Right ventricle myocardium inferior (tissue), 1 donor: ENCODE data around the gene ZNF593. TPM values are rescaled to one million over a fixed set of nuclear protein-coding genes. Genes with fewer than 3 reads are reported as not detected.
A peak's percentile ranks its signal among the peaks of the same experiment; 100 is the strongest.

Source experiments
- ATAC-seq: fragments of 200-7000 bp; cut with Tn5 transposase; one replicate; pipeline ENCODE4 v1.9.1; 2020; ENCODE audit warnings: mild to moderate bottlenecking, moderate library complexity
- DNase-seq: peaks from one replicate; pipeline ENCODE4 v3.0.0; 2021; ENCODE audit errors: missing footprints
- intact Hi-C: fragments of 100-400 bp; cut with DNase I; formaldehyde crosslinking; loops from one replicate; pipeline ENCODE4 v1.11.0; 2022
- total RNA-seq: library from RNA; stranded (reverse); fragmentation: NEBNext Ultra II Directional; extraction: Animal tissue kit (Norgen Biotek cat#: 25700); gene quantifications from one replicate; pipeline ENCODE4 v1.2.1, GENCODE V29; 2021
- donor health status: DM: no; HTN: yes; CAD: no; lungs with severe emphysema.

The ZNF593 gene
- total RNA-seq, 1 donor from 2014 or later = 14.9 TPM

GRCh38 chr1:26189331-26189730, 19.6 kb downstream of the ZNF593 start:
- DNase-seq (no peak), ATAC-seq (no peak)
- intact Hi-C loops = no loop called here

GRCh38 chr1:26189751-26190275, 20.1 kb downstream of the ZNF593 start:
- ATAC-seq = no peak
- intact Hi-C loops = no loop called here
- no peak for DNase-seq

GRCh38 chr1:26190373-26190987, 20.8 kb downstream of the ZNF593 start, which contains the start of gene CATSPER4:
CATSPER4 (plus strand) TSS chr1:26190602; CDS start chr1:26190628, 26 bp downstream.
- intact Hi-C loops = no loop called here
- DNase-seq = no peak
- no peak for ATAC-seq

GRCh38 chr1:26191739-26192138, 22.0 kb downstream of the ZNF593 start:
- ATAC-seq (no peak), DNase-seq (no peak)
- intact Hi-C loops = no loop called here

- ATAC-seq (no peak), DNase-seq (no peak)
- intact Hi-C loops = no loop called here
These were observed 26.1 kb downstream of the ZNF593 start for GRCh38 chr1:26195805-26196204.

GRCh38 chr1:26197301-26197700, 27.6 kb downstream of the ZNF593 start:
- DNase-seq (no peak), ATAC-seq (no peak)
- intact Hi-C loops = no loop called here

- ATAC-seq (no peak), DNase-seq (no peak)
- intact Hi-C loops = no loop called here
These were observed 28.1 kb downstream of the ZNF593 start for GRCh38 chr1:26197813-26198212.

- DNase-seq = no peak
- intact Hi-C loops = no loop called here
- no peak for ATAC-seq
These were observed 30.7 kb downstream of the ZNF593 start for GRCh38 chr1:26200413-26200812.

GRCh38 chr1:26203642-26204318, 34.1 kb downstream of the ZNF593 start:
- no peak for ATAC-seq
- DNase-seq = no peak
- intact Hi-C loops = no loop called here

GRCh38 chr1:26210147-26210870, 40.6 kb downstream of the ZNF593 start:
- ATAC-seq (peak; percentile 72), DNase-seq (no peak)
- intact Hi-C loops = no loop called here

GRCh38 chr1:26212726-26213125, 43.0 kb downstream of the ZNF593 start:
- ATAC-seq = no peak
- intact Hi-C loops = no loop called here
- no peak for DNase-seq

GRCh38 chr1:26213335-26213905, 43.7 kb downstream of the ZNF593 start:
- no peak for ATAC-seq
- no peak for DNase-seq
- intact Hi-C loops = no loop called here

- intact Hi-C loops = no loop called here
- ATAC-seq (no peak), DNase-seq (no peak)
These were observed 45.5 kb downstream of the ZNF593 start for GRCh38 chr1:26215246-26215645.

- ATAC-seq = peak; percentile 61
- no peak for DNase-seq
- intact Hi-C loops = no loop called here
These were observed 49.3 kb downstream of the ZNF593 start for GRCh38 chr1:26218906-26219494.

Other genes with a start within 250 kb of the ZNF593 start
- 9.7 TPM for gene PAFAH2, start 171.8 kb upstream of the ZNF593 start, total RNA-seq
- gene EXTL1, start 148.1 kb upstream of the ZNF593 start, total RNA-seq = 11.2 TPM
- 4.0 TPM for gene SLC30A2, start 123.8 kb upstream of the ZNF593 start, total RNA-seq
- gene TRIM63, start 102.3 kb upstream of the ZNF593 start, total RNA-seq = 212 TPM
- gene PDIK1L, start 58.1 kb upstream of the ZNF593 start, total RNA-seq = 4.0 TPM
- gene FAM110D, start 10.8 kb upstream of the ZNF593 start, total RNA-seq = 4.0 TPM
- not detected for gene C1orf232, start 945 bp upstream of the ZNF593 start, total RNA-seq
- not detected for gene ZNF593OS, start 1.9 kb downstream of the ZNF593 start, total RNA-seq
- gene CNKSR1, start 7.6 kb downstream of the ZNF593 start, total RNA-seq = 1.8 TPM
- gene CATSPER4, start 20.7 kb downstream of the ZNF593 start, total RNA-seq = not detected
- 73.6 TPM for gene CEP85, start 64.3 kb downstream of the ZNF593 start, total RNA-seq
- 50.5 TPM for gene SH3BGRL3, start 110.2 kb downstream of the ZNF593 start, total RNA-seq
- gene UBXN11, start 136.7 kb downstream of the ZNF593 start, total RNA-seq = 9.5 TPM
- 6.5 TPM for gene CD52, start 148.1 kb downstream of the ZNF593 start, total RNA-seq
- not detected for gene CRYBG2, start 184.2 kb downstream of the ZNF593 start, total RNA-seq
- 0.14 TPM for gene ZNF683, start 202.8 kb downstream of the ZNF593 start, total RNA-seq
- not detected for gene LIN28A, start 240.9 kb downstream of the ZNF593 start, total RNA-seq